ENCODE data around the gene TRERF1.
"Not testable (repeated sequence)": the region's sequence is repeated elsewhere in the genome, so short reads cannot be mapped to it uniquely, and the experiment has no call there.

TRERF1 gene

DNA sequence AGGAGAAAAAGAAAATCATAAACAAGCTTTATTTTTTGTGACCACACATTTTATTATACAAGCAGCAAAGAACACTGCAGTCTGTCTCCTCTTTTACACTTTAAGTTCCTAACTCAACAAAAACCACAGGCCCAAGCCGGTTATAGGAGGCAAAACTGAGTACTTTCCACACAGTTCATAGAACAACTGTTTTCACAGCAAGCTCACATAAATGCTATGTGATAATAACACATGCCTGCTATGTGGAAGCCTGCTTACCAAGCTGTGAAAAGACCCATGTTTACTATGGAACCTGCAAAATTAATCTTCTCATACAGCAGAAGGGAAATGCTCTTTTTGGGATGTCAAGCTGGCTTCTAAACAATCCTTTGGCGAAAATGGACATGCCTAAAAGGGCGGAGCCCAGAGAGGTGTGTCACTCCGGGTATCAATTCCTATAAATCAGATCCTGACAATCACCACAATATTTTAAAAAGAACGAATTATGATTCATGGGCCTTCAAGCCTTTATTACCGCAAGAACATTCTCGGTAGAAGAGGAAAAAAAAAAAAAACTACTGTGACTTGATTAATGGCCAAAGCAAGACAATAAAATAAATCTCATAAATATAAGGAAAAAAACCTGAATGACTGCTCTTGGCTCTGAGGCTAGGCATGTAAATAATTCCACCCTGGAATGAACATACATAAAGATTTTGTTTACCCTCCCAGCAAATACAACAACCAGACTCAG is 2.6 kb downstream of the TRERF1 start:
- DNase-seq, result no peak

DNA sequence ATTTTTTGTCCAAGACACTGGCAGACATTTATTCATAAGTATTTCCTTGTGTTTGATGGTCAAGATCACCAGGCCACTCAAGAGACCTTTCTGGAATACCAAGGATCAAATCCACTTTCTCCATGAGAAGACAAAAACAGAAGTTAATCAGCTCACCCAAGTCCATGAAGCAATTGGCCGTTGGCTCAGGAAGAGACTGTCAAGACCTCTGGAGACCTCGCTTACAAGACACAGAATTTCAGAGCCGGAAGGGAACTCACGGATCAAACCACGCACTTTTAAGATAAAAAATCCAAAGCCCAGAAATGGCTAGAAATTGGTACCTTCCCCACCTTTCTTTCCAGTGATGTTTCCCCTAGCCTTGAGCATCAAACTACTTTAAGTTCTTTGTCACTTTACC is 3.3 kb downstream of the TRERF1 start:
- no peak for DNase-seq

DNA sequence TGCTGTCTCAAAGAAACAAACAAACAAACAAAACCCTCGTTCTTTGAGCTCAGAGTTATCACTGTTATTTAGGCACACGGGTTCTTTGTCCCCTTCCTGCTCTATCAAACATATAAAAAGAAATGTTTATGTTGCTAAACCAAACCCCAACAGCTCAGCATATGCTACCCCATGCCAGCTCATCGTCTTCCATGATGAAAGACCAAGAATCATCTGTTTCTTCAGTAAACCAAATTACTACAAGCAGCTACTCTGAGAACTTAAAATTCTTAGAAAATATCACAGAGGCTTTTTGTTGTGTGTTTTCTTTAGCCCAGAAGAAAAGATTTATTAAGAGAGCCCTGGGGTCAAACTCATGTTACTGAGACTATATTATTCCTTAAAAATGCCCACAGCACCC is 4.7 kb downstream of the TRERF1 start:
- DNase-seq, result no peak

DNA sequence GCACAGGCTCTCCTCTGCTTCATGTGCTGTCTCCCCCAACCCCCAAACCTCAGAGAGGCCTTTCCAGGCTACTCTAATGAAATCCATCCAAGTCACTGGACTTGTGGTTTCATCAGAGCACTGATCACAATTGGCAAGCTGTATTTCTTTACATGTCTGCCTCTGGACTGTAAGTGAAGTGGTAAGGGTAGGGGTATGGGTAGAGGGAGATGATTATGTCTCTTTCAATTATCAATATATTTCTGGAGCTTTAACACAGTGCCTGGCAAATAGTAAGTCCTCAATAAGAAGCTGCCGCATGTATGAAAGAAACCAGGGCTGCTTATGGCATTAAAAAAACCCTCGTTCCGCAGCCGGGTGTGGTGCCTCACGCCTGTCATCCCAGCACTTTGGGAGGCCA is 5.4 kb downstream of the TRERF1 start:
- no peak for DNase-seq

DNA sequence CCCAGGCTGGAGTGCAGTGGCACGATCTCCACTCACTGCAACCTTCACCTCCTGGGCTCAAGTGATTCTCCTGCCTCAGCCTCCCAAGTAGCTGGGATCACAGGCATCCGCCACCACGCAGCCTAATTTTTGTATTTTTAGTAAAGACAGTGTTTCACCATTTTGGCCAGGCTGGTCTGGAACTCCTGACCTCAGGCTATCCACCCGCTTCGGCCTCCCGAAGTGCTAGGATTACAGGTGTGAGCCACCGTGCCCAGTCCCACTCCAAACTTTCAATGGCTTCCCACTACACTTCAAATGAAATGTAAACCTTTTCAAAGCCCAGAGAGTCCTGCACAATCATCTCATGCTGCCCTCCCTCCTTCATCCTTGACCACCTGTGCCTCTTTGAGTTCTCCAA is 5.8 kb downstream of the TRERF1 start:
- not testable (repeated sequence) for DNase-seq

DNA sequence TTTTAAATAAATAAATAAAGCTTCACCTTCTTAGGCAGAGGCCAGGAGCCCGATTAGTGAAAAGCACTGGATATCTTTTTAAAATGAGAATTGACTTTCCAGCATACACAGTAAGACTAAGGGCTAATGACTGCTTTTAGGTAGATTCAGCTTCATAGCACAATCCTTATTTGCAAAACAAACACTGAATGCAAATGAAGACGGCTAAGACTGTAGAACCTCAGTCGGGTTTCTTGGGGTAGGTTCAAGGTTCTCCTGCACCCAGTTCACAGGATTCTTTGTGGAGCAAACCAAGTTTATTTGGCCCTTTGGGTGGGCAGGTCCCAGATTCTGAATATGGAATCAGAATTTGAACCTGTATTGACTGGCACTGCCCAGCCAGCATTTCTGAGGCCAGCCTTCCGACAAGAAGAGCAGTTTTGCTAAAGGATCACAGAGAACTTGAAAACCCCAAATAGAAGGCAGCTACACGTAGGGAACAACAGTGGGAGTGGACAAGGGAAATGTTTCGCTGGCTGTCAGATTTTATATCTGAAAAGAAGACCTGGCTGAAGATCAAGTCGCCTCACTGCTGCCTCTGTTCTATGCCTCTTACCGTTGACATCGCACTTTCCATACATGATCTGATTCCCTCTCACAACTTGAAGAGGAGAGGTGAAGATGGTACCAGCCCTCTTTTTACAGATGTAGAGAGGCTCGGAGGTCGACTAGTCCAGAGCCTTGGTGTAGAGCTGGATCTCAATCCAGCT is 8.2 kb downstream of the TRERF1 start:
- no peak for DNase-seq

DNA sequence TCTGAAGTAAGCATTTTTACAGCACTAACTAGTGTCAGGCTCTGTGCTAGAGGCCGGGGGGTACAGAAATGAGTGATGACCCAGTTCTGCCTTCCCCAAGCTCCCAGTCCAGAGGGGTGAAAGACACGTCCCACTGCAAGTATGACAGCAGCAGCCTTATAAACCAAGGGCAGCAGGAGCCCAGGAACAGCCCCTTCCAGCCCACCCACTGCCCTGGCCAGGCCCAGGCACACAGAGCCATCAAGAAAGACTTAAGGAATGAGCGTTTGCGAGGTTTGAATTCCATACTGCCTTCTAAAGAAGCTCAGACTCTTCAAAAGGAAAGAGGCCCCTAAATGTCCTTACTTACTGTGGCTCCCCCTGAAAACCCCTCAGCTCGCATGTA is 10.0 kb downstream of the TRERF1 start:
- peak; percentile 60 for DNase-seq

DNA sequence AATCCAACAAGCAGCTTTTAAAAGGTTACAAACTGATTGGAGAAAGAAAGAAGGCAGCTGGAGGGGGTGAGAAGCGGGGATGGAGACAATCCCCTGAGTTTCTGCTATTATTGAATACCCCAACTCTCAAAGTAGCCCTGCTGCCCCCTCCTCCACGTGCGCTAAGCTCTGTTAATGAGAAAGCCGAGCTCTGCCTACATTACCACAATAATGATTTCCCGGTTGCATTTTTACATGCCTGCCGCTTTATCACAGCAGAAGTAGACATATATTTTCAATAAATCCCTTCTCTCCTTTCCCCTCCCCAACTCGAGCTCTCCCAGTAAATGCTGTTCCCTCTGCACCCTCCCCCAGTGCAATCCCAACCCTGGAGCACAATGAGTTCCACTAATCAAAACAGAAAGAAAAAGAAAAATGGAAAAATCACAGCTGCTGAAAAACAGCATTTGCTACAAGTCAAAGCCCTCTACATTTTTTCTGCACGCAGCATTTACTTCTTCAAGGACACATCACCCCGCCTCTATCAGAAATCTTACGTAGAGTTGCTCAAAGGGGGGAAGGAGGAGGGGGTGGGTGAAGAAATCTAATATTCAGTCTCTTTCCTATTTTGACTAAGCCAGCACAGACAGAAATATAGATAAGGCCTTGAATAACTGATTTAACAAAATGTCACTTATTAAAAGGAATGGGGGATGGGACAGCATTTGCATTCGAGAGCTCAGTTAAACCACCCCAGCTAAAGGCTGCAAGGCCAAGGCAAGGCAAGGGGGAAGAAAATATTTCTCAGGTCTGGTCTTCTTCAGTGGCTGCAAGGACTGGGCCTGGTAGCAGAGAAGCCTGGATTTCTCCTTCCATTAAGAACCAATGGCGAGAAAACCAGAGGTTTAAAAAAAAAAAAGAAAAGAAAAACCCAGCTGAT is 10.7 kb downstream of the TRERF1 start:
- peak; percentile 34 for DNase-seq

DNA sequence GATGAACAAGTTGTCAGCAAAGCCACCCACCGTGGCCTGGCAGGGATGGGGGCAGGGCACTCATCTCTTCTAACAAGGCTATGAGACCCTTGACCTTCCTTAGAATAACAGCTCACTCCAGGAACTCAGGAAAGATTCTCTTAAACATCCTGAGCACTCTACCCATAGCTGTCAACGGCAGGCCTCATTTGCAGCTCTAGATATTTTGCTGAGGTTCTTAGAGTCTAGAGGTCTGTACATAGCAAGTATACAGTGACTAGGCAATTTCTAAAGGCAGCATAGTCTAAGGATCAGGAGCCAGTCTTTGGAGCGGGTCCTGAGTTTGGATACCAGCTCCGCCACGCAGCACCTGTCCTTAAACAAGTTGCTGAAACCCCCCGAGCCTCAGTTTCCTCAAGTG is 11.7 kb downstream of the TRERF1 start:
- DNase-seq, result no peak

DNA sequence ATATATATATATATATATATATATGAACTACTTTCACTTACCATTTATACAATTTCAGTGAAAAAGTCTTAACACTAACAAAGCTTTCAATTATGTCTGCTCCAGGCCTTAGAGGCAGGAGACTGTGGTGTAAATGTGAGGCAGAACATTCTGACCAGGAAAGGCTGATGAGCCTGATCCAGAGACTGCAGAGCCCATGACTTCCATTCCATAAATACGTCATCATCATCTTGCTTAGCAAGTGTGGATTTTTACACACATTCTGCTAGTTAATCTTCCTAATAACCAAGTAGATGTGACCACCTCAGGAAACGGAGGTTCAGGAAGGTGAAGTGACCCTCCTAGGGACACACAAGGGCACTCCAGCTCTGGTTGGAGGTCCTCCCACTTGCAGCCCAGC is 14.9 kb downstream of the TRERF1 start:
- DNase-seq, result no peak

DNA sequence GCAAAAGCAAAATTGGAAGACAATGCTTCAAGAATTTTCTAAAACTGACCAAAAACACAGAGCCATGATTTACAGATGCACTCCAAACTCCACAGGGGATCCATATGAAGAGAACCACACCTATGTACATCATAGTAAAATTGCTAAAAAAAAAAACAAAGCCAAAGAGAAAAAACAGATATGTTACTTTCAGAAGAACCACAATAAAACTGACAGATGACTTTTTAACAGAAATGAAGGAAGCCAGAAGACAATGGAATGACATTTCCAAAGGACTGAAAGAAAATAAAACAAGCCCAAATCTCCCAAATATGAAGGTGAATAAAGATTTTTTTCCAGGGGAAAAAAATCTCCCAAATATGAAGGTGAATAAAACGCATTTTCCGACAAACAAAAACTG is 17.5 kb downstream of the TRERF1 start:
- no peak for DNase-seq

DNA sequence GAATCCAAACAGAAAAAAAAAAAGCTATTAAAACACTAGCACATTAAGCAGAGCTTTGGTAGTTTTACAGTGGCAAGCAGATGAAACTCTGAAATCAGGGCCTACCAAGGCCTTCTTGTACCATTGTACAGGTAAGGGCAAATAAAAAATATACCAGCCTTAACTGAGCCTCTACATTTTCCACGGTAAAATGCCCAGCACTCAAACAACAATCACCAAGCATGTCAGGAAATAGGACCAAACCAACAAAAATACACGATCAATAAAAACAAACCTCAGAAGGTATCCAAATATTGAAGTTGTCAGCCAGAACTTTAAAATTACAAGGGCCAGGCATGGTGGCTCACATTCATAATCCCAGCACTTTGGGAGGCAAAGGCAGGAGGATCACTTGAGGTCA is 18.3 kb downstream of the TRERF1 start:
- DNase-seq, result no peak

DNA sequence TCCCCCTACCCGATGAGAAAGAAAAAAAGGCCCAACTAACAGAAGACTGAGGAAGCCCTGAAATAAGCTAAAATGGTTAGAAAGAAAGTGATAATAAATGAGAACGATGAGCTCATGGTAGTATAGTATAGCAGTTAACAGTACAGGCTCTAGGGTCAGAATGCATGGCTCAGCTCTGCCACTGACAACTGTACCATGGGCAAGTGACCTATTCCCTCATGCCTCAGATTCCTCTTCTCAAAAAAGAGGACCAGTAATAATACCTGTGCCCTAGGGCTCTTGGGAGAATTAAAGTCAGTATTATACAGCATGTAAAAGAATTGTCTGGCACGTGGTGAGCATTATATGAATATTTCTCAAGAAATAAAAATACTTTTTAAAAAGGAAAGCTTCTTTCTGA is 19.8 kb downstream of the TRERF1 start:
- no peak for DNase-seq

DNA sequence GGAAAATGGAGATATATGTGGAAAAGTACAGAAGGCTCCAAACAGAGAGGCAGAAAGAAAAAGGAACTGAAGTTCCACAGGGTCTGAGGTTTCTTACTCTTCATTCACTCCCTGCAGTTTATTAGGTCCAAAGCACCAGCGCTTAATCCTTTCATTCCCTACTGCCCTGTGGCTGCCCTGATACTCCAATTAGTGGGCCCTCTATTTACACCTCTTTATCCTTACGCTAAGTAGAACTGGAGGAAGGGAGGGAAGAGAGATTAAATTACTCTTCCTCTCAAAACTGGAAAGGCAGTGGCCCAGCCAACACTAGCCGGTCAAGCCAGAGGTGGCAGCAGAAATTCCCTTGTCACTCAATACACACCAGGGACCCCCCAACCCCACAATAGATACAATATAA is 20.4 kb downstream of the TRERF1 start:
- DNase-seq, result no peak

DNA sequence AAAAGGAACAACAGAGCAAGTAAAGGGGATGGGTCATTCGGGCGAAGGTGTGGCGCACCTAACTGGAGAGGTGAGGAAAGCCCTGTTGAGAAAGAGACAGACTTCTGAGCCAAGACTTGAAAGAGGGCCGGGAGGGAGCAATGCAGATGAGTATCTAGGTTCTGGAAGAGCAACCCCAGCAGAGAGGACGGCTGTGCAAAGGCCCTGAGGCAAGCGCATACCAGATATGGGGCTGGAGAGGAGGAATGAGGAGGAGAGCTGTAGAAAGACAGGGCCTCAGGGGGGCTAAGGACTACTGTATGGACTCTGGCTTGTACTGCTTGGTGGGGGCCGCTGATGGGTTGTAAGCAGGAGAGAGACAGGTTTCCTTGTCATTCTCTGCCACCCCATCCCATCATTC is 21.9 kb downstream of the TRERF1 start:
- DNase-seq, result no peak

DNA sequence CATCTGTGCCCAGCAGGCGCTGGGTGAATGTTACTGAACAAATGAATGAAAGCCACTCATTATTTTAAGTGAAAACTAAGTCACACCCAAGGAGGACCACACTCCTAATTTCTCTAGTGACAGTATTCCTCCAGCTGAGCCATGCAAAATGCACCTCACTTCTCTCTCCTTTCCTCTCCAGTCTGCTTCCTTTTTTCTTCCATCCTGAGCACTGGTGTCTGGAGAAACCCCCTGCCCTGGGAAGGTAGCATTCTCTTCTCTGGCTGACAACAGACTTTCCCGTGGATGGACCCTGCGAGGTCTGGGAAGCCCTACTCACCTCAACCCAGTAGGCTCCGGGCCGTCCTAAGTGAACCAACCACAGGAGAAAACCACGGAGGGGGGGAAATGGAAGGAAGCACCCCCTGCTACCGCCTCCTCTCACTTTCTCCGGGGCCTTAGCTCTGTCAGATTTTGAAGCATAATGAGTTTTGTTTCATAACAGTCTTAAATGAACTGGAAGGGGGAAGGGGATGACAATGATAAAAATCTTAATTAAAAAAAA is 22.6 kb downstream of the TRERF1 start:
- no peak for DNase-seq

DNA sequence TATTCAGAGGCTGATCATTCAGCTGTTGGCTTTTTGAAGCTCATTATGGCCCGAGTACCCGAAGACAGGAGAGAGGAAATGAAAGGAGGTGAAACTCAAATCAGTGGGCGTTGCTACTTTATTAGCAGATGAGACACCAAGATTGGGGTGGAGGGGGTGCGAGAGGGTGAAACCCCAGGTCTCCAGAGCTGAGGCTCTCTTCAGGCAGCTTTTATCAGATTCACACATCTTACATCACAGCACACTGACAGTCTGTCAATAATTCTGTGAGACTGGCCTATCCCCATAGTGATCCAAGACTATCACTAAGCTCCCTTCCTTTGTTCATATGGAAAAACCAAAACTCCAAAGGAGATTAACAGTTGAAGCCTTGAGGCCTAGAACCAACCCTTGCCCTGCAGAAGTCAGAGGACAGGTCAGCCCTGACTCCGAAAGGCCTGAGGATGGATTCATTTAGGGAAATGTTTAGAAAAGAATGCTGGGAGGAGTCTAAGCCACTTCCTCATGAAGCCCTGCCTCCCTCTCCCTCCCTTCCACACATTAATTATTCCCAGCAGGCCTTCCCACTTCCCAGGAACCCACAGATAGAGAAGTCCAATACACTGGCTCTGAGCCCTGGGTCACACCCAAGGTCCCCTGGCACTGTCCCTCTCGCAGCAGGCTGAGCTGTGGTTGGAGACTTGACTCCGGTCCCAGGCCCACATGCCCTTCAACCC is 23.2 kb downstream of the TRERF1 start:
- peak; percentile 48 for DNase-seq

DNA sequence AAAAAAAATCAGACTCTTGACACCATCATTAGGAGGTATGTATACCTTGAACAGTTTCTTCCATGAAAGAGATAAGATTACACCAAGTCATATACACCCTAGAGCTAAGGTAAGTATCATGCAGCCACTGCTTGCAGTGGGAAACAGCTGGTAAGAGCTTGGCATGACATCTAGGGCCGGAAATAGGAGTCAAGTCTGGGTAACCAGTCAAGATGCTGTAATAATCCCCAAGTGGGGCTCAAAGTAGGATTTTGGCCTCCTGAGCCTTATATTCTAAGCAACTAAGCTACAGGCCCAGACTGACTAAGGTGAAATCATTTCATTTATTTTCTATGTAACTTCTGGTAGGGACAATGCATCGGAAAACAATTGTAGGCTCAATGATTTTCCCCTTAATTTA is 23.9 kb downstream of the TRERF1 start:
- no peak for DNase-seq

DNA sequence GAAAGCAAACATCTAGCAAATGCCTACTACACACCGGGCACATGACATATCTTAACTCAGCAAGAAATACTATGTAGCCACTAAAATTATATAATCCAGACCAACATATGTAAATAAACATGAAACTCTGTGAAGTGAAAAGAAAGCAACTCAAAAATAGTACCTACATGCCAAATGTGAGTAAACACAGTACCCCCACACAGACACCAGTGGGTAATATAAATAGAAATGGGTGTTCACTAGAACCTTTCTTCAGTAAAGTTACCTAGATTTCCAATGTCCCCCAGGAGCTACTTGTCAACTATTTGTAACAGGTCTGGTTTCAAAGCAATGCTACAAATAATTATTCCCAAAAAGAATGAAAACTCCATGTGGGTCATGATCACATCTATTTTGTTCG is 25.5 kb downstream of the TRERF1 start:
- DNase-seq, result no peak

DNA sequence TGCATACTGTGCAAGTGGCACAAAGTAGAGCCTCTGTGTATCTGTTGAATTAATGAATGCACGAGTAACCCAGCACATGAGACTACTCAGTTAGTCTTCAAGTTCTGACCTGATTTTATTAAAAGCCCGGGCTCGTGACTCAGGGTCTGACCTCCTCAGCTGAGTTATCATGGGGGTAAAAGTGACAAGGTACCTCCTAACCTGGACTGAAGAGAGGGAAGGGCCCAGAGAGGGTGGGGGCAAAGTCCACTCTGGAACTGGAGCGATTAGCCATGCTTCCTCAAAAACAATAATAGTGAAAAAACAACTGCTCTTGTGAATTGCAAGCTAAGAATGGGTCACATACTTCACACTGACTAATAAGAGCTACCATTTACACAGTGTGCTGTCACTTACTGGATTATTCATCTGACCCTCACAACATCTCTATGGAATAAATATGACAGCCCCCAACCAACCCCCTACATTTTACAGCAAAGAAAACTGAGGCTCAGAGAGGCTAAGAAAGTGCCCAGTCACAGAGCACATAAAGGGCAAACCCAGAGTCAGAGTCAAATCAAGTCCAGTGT is 26.7 kb downstream of the TRERF1 start:
- no peak for DNase-seq

DNA sequence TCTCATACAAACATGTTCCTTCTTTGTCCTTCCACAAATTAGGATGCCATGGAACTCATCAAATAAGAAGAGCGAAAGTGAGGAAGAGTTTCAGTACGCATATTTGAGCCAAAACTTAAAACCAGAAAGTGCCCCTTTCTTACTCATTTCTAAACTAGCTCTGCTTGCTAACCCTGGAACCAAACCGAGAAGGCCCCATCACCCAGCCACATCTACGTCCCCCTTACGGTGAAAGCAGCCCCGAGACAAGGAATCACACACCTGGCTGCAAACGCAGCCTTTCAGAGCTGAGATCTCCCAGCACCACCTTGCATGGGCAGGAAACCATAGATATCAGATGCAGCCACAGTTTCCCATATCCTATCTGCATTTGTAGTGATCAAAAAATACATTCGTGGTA is 28.5 kb downstream of the TRERF1 start:
- DNase-seq, result peak; percentile 81

DNA sequence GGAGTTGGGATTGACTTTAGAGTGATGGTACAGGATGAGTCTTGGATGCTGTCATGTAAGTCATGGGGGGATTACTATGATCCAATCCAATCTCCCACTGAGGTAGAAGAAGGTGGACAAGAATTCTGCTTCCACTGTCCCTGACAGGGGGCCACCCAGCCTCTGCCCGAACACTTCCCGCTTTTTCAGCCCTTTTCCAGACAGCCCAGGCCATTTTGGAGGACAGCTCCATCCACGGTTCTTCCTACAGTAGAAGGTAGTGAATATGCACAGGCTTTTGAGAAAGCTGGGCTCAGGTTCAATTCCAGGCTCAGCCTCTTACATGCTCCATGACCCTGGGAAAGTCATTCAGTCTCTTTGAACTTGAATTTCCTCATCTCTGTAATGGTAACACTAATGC is 31.0 kb downstream of the TRERF1 start:
- no peak for DNase-seq
